Central memory CD8-positive, alpha-beta T cell (primary cell): ENCODE results near the gene DLX1.
"Not testable (repeated sequence)": the region's sequence is repeated elsewhere in the genome, so short reads cannot be mapped to it uniquely, and the experiment has no call there.

ENCODE experiments used
- ATAC-seq: fragments of 150-1000 bp; cut with Tn5 transposase; replicated peaks from 2 replicates; pipeline ENCODE4 v1.10.0; 2022; ENCODE audit warnings: mild to moderate bottlenecking, moderate FRiP score, moderate number of reproducible peaks; ENCODE audit not compliant: poor library complexity, severe bottlenecking; ENCODE audit errors: extremely low read depth
- DNase-seq, 2 donors: peaks; one replicate each; pipeline ENCODE4 v3.0.0; 2021; ENCODE audit warnings: low spot score in 2 of 2
- H3K27ac Mint-ChIP-seq: one replicate; pipeline ENCODE4 v1.8.0; 2022; ENCODE audit warnings: low read depth, mild to moderate bottlenecking, moderate library complexity, mixed read lengths
- H3K27me3 Mint-ChIP-seq: one replicate; pipeline ENCODE4 v1.8.0; 2022; ENCODE audit warnings: mixed read lengths
- H3K36me3 Mint-ChIP-seq: one replicate; pipeline ENCODE4 v1.8.0; 2022; ENCODE audit warnings: mild to moderate bottlenecking, moderate library complexity, mixed read lengths; ENCODE audit not compliant: insufficient read depth
- H3K4me1 Mint-ChIP-seq: one replicate; pipeline ENCODE4 v1.8.0; 2022; ENCODE audit warnings: mixed read lengths
- H3K4me3 Mint-ChIP-seq: one replicate; pipeline ENCODE4 v1.8.0; 2022; ENCODE audit warnings: mild to moderate bottlenecking, moderate library complexity, mixed read lengths
- H3K9me3 Mint-ChIP-seq: one replicate; pipeline ENCODE4 v1.8.0; 2022; ENCODE audit warnings: mixed read lengths

Gene DLX1

GRCh38 chr2:172135446-172135845, 50.1 kb downstream of the DLX1 start:
- no peak for DNase-seq
- Mint-ChIP-seq H3K36me3 (peaks cover 2% of the 10 kb centered on the region), H3K4me3 (no peak overlapping the region), H3K9me3 (no peaks in the 10 kb centered on the region), H3K27me3 (peaks cover 54% of the 10 kb centered on the region), H3K4me1 (no peaks in the 10 kb centered on the region), H3K27ac (no peak overlapping the region)
- no peak for ATAC-seq

GRCh38 chr2:172137109-172137508, 51.8 kb downstream of the DLX1 start:
- H3K4me1 Mint-ChIP-seq, result no peaks in the 10 kb centered on the region
- peaks cover 45% of the 10 kb centered on the region for H3K27me3 Mint-ChIP-seq
- H3K4me3 Mint-ChIP-seq, result no peak overlapping the region
- H3K27ac Mint-ChIP-seq, result no peak overlapping the region
- no peaks in the 10 kb centered on the region for H3K9me3 Mint-ChIP-seq
- DNase-seq (no peak), ATAC-seq (no peak)
- peaks cover 2% of the 10 kb centered on the region for H3K36me3 Mint-ChIP-seq

GRCh38 chr2:172137943-172138342, 52.6 kb downstream of the DLX1 start:
- Mint-ChIP-seq H3K27me3 (peaks cover 40% of the 10 kb centered on the region), H3K4me1 (no peaks in the 10 kb centered on the region), H3K36me3 (peaks cover 2% of the 10 kb centered on the region), H3K27ac (no peak overlapping the region), H3K9me3 (no peaks in the 10 kb centered on the region), H3K4me3 (no peak overlapping the region)
- ATAC-seq (no peak), DNase-seq (no peak)

GRCh38 chr2:172138727-172139126, 53.4 kb downstream of the DLX1 start:
- not testable (repeated sequence) for H3K4me3 Mint-ChIP-seq, H3K9me3 Mint-ChIP-seq, H3K4me1 Mint-ChIP-seq, DNase-seq, ATAC-seq, H3K36me3 Mint-ChIP-seq, H3K27ac Mint-ChIP-seq
- H3K27me3 Mint-ChIP-seq, result peaks cover 40% of the 10 kb centered on the region
